ENCODE measurements around the gene APMAP. TPM values are rescaled to one million over a fixed set of nuclear protein-coding genes. Genes with fewer than 3 reads are reported as not detected.

The APMAP gene
- total and polyA plus RNA-seq, 2 of the 13 experiments (the other 11 are each of a cell fraction or from before 2014, with no cell fraction given), result 168 to 214 TPM

DNA sequence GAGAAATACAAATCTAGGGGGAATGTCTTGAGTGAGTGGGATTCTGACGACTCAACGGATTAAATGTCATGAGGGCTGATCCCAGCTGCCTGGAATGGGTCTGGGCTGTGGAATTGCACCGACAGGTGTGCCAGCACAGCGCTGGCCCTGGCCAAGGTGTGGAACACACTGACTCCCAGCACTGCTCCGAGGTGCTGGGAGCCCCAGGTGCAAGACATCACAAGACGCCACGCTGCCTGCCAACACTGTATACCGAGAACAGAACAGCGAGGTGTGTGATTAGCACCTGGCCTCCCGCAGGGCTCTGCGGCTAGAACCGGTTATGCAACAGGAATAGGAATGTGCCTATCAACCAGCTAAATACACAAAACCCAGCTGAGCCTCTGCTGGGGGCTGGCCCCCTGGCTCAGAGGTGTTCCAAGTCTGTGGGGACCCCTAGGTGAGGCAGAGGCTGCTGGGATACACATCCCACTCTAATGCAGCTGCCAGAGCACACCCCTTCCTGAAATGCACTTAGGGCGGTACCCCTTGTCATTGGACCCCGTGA, 24.8 kb upstream of the APMAP start (continued):
- TF ChIP-seq, protein P1, sequence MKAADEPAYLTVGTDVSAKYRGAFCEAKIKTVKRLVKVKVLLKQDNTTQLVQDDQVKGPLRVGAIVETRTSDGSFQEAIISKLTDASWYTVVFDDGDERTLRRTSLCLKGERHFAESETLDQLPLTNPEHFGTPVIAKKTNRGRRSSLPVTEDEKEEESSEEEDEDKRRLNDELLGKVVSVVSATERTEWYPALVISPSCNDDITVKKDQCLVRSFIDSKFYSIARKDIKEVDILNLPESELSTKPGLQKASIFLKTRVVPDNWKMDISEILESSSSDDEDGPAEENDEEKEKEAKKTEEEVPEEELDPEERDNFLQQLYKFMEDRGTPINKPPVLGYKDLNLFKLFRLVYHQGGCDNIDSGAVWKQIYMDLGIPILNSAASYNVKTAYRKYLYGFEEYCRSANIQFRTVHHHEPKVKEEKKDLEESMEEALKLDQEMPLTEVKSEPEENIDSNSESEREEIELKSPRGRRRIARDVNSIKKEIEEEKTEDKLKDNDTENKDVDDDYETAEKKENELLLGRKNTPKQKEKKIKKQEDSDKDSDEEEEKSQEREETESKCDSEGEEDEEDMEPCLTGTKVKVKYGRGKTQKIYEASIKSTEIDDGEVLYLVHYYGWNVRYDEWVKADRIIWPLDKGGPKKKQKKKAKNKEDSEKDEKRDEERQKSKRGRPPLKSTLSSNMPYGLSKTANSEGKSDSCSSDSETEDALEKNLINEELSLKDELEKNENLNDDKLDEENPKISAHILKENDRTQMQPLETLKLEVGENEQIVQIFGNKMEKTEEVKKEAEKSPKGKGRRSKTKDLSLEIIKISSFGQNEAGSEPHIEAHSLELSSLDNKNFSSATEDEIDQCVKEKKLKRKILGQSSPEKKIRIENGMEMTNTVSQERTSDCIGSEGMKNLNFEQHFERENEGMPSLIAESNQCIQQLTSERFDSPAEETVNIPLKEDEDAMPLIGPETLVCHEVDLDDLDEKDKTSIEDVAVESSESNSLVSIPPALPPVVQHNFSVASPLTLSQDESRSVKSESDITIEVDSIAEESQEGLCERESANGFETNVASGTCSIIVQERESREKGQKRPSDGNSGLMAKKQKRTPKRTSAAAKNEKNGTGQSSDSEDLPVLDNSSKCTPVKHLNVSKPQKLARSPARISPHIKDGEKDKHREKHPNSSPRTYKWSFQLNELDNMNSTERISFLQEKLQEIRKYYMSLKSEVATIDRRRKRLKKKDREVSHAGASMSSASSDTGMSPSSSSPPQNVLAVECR (CRISPR knock-in tag; IDR thresholded peaks at IDR 0.05; ENCODE audit: borderline replicate concordance), result peak; percentile 33; the same call in 1 of the 2 replicates
- TF ChIP-seq FOXA1 (IDR thresholded peaks at IDR 0.05), result no peak
- TF ChIP-seq FOXA1 (CRISPR knock-in tag; IDR thresholded peaks at IDR 0.05), result peak; percentile 82
- TF ChIP-seq, protein P2, sequence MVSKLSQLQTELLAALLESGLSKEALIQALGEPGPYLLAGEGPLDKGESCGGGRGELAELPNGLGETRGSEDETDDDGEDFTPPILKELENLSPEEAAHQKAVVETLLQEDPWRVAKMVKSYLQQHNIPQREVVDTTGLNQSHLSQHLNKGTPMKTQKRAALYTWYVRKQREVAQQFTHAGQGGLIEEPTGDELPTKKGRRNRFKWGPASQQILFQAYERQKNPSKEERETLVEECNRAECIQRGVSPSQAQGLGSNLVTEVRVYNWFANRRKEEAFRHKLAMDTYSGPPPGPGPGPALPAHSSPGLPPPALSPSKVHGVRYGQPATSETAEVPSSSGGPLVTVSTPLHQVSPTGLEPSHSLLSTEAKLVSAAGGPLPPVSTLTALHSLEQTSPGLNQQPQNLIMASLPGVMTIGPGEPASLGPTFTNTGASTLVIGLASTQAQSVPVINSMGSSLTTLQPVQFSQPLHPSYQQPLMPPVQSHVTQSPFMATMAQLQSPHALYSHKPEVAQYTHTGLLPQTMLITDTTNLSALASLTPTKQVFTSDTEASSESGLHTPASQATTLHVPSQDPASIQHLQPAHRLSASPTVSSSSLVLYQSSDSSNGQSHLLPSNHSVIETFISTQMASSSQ (IDR thresholded peaks at IDR 0.05; ENCODE audit: low read depth), result no peak
- TF ChIP-seq, protein P2 (CRISPR knock-in tag; IDR thresholded peaks at IDR 0.05; ENCODE audit: borderline replicate concordance), result 0 out of 2 replicates have a peak, but pooled peaks have one; percentile 35
- TF ChIP-seq ZNF343 (CRISPR knock-in tag; IDR thresholded peaks at IDR 0.05), result 0 out of 2 replicates have a peak, but pooled peaks have one; percentile 5
- TF ChIP-seq RBM22 (optimal IDR thresholded peaks at IDR 0.05; ENCODE audit: low read length), result no peak
- TF ChIP-seq, protein P3, sequence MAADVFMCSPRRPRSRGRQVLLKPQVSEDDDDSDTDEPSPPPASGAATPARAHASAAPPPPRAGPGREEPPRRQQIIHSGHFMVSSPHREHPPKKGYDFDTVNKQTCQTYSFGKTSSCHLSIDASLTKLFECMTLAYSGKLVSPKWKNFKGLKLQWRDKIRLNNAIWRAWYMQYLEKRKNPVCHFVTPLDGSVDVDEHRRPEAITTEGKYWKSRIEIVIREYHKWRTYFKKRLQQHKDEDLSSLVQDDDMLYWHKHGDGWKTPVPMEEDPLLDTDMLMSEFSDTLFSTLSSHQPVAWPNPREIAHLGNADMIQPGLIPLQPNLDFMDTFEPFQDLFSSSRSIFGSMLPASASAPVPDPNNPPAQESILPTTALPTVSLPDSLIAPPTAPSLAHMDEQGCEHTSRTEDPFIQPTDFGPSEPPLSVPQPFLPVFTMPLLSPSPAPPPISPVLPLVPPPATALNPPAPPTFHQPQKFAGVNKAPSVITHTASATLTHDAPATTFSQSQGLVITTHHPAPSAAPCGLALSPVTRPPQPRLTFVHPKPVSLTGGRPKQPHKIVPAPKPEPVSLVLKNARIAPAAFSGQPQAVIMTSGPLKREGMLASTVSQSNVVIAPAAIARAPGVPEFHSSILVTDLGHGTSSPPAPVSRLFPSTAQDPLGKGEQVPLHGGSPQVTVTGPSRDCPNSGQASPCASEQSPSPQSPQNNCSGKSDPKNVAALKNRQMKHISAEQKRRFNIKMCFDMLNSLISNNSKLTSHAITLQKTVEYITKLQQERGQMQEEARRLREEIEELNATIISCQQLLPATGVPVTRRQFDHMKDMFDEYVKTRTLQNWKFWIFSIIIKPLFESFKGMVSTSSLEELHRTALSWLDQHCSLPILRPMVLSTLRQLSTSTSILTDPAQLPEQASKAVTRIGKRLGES (CRISPR knock-in tag; IDR thresholded peaks at IDR 0.05; ENCODE audit: borderline replicate concordance), result peak; percentile 60; the same call in 1 of the 2 replicates
- TF ChIP-seq NR2F6 (IDR thresholded peaks at IDR 0.05), result no peak
- 0 out of 2 replicates have a peak, but pooled peaks have one; percentile 27 for TF ChIP-seq NR2F6 (CRISPR knock-in tag; IDR thresholded peaks at IDR 0.05)
- TF ChIP-seq ZFY (CRISPR knock-in tag; IDR thresholded peaks at IDR 0.05), result 0 out of 2 replicates have a peak, but pooled peaks have one; percentile 17
- TF ChIP-seq ZNF644 (CRISPR knock-in tag; IDR thresholded peaks at IDR 0.05; ENCODE audit: low read depth), result peak; percentile 28; the same call in 1 of the 2 replicates
- peak; percentile 86 for TF ChIP-seq CEBPB (IDR thresholded peaks at IDR 0.05; ENCODE audit: borderline replicate concordance, low read depth, low read length)
- peak; percentile 94 for TF ChIP-seq TEAD3 (CRISPR knock-in tag; optimal IDR thresholded peaks at IDR 0.05; ENCODE audit: borderline replicate concordance)
- no peak for TF ChIP-seq ZNF292 (CRISPR knock-in tag; IDR thresholded peaks at IDR 0.05; ENCODE audit: borderline replicate concordance, low read depth)
- TF ChIP-seq ZNF703 (CRISPR knock-in tag; IDR thresholded peaks at IDR 0.05; ENCODE audit: borderline replicate concordance), result no peak
- no peak for TF ChIP-seq ZFP37 (CRISPR knock-in tag; IDR thresholded peaks at IDR 0.05; ENCODE audit: borderline replicate concordance)
- TF ChIP-seq, protein P4, sequence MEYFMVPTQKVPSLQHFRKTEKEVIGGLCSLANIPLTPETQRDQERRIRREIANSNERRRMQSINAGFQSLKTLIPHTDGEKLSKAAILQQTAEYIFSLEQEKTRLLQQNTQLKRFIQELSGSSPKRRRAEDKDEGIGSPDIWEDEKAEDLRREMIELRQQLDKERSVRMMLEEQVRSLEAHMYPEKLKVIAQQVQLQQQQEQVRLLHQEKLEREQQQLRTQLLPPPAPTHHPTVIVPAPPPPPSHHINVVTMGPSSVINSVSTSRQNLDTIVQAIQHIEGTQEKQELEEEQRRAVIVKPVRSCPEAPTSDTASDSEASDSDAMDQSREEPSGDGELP (IDR thresholded peaks at IDR 0.05; ENCODE audit: borderline replicate concordance, low read depth), result peak; percentile 98

All from HepG2 (cell line).